BLaER1 treated with 17β-estradiol and CSF1 and Interleukin-3, amounts not matched to agents 10 nM and 100 nM (cell line): Measurements from ENCODE around the gene TTR.
A peak's percentile ranks its signal among the peaks of the same experiment; 100 is the strongest.

Source experiments
- H3K27ac ChIP-seq, 11 experiments: shearing (Covaris generic); formaldehyde crosslinking; 2 replicates each; pipeline ENCODE4 v1.8.1; 2022
- H3K27me3 ChIP-seq, 11 experiments: shearing (Covaris generic); formaldehyde crosslinking; 2 replicates each; pipeline ENCODE4 v1.8.1; 2022
- H3K36me3 ChIP-seq, 11 experiments: shearing (Covaris generic); formaldehyde crosslinking; 2 replicates each; pipeline ENCODE4 v1.8.1; 2022
- H3K4me1 ChIP-seq, 10 experiments: shearing (Covaris generic); formaldehyde crosslinking; 2 replicates each; pipeline ENCODE4 v1.8.1; 2022
- H3K4me2 ChIP-seq, 11 experiments: shearing (Covaris generic); formaldehyde crosslinking; 2 replicates each; pipeline ENCODE4 v1.8.1; 2022
- H3K4me3 ChIP-seq, 10 experiments: shearing (Covaris generic); formaldehyde crosslinking; 2 replicates each; pipeline ENCODE4 v1.8.1; 2022
- H3K9ac ChIP-seq, 11 experiments: shearing (Covaris generic); formaldehyde crosslinking; 2 replicates each; pipeline ENCODE4 v1.8.1; 2022
- H3K9me3 ChIP-seq, 11 experiments: shearing (Covaris generic); formaldehyde crosslinking; replicated peaks in 1 of 11; 2 replicates each; pipeline ENCODE4 v1.8.1; 2022
- H4K20me1 ChIP-seq, 11 experiments: shearing (Covaris generic); formaldehyde crosslinking; 2 replicates each; pipeline ENCODE4 v1.8.1; 2022
- Cebpa-rat ChIP-seq, 11 experiments: shearing (Covaris generic); IDR thresholded peaks; 2 replicates each; pipeline ENCODE4 v1.8.1; 2022

Gene TTR

DNA sequence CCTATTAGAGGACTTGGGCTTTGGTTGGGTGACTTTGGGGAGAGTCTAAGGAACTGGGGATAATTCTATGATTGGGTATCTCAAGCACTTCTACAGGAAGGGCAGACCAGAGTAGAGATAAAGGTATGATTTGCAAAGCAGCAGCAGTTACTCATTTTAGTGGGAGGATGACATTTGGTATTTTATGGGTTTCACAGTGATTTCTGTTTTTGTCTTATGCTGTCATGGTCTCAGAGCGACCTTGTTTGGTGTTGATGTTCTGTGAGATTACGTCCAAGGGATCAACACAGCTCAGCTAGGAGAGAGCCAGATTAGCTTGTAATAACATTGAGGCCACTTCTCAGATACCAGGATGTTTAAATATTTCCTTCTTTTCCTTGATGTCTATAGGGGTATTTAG lies 18.2 kb downstream of the TTR start:
- Histone ChIP-seq H3K9me3 (no peaks in the 10 kb centered on the region), H3K9ac (no peak overlapping the region), H3K27ac (no peak overlapping the region), H3K27me3 (no peaks in the 10 kb centered on the region), H3K36me3 (no peaks in the 10 kb centered on the region), H3K4me2 (no peak overlapping the region), H4K20me1 (no peaks in the 10 kb centered on the region), H3K4me1 (peaks cover 0 to 16% (median 7%) of the 10 kb centered on the region in 10 experiments; a peak in 8 of 20 replicates), H3K4me3 (no peak overlapping the region)
- TF ChIP-seq Cebpa-rat (IDR thresholded peaks at IDR 0.05): no peak

DNA sequence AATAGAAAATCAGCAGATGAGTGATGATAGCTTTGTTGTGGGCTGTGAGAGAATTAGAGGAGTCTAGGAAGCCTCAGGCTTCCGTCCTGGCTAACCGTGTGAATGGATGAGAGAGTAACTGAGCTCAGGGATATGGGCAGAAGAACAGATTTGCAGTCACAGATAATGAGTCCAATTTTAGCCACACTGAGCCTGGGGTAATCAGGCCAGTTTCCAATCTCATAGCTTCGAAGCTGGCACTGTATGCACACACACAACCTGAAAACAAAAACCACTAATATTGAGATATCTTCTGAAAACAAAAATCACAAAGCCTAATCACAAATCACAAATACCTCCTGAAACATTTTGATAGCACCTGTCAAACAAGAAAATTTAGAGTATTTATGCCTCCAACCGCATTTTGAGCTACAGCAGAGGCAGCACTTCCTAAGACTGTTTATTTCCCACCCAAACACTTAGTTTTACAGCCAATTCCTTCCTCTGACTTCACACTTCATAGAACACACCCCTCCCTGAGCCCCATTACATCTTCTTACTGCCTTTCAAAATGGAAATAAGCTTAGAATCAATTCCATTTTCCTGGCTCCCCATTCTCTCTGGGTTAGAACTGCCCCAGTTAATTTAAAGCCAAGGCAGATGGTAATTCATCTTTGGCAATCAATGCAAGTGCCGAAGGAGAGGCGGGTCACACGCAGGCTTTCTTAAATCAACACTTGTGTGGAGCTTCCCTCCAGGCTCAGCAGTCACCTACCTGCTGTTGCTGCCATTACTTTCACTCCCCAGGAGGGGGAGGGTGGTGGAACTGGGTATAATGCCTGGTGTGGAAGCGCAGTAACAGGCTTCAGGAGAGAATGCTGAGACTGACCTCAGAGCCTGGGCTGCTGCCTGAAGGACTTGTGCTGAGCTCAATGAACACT lies 18.9 kb downstream of the TTR start:
- Histone ChIP-seq H4K20me1 (no peaks in the 10 kb centered on the region), H3K27ac (no peak overlapping the region), H3K4me3 (no peak overlapping the region), H3K4me1 (peaks cover 0 to 16% (median 7%) of the 10 kb centered on the region in 10 experiments; a peak in 8 of 20 replicates), H3K9me3 (no peaks in the 10 kb centered on the region), H3K36me3 (no peaks in the 10 kb centered on the region), H3K9ac (no peak overlapping the region), H3K27me3 (no peaks in the 10 kb centered on the region), H3K4me2 (peak overlapping the region in 7 of 11 experiments; percentile 5 to 46 (median 26); a peak in 8 of 22 replicates)
- TF ChIP-seq Cebpa-rat (IDR thresholded peaks at IDR 0.05): no peak

DNA sequence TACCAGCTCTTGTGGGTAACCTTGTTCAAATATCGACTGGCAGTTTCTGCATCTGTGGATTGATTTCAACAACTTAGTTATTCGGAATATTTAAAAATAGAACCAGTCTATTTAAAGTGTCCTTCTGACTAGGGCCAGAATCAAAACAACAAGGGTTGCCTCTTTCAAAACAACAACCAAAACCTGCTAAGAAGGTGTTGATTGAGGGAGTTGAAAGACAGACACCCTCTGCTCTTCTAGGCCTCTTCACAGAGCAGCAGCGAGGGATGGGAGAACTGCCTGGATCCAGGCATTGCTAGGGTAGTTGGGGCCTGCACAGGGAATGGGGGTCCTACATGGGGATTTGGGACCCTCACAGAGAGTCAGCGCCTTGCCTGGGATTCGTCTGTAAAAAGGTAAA lies 19.8 kb downstream of the TTR start:
- Histone ChIP-seq H3K9me3 (no peaks in the 10 kb centered on the region), H4K20me1 (no peaks in the 10 kb centered on the region), H3K4me1 (peaks cover 0 to 16% (median 7%) of the 10 kb centered on the region in 10 experiments; a peak in 8 of 20 replicates), H3K27me3 (no peaks in the 10 kb centered on the region), H3K36me3 (no peaks in the 10 kb centered on the region), H3K4me3 (no peak overlapping the region), H3K27ac (no peak overlapping the region), H3K9ac (no peak overlapping the region), H3K4me2 (0 out of 22 replicates have a peak overlapping the region, but pooled peaks of 2 of the 11 experiments have one; percentile 24 to 25)
- no peak for TF ChIP-seq Cebpa-rat (IDR thresholded peaks at IDR 0.05)

DNA sequence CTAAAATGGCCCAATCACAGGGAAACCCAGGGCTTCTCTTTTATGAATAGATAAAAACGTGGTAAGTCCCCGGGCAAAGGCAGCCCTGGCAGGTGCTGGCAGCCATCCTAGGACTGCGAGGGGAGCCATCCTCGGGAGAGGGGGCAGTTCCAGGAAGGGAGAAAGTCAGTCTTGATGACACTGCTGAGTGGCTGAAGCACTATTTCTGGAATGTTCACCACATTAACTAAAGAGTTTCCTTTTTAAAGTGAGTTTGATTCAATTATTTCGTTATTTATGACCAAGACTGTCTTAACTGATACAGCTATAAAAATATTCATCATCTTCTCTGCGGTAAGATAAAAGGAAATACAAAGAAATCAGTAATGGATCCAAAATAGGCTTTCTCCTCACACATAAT lies 20.4 kb downstream of the TTR start:
- Histone ChIP-seq H3K4me1 (peaks cover 0 to 16% (median 7%) of the 10 kb centered on the region in 10 experiments; a peak in 8 of 20 replicates), H3K27ac (no peak overlapping the region), H4K20me1 (no peaks in the 10 kb centered on the region), H3K27me3 (no peaks in the 10 kb centered on the region), H3K9ac (no peak overlapping the region), H3K4me3 (no peak overlapping the region), H3K9me3 (no peaks in the 10 kb centered on the region), H3K36me3 (no peaks in the 10 kb centered on the region), H3K4me2 (no peak overlapping the region)
- TF ChIP-seq Cebpa-rat (IDR thresholded peaks at IDR 0.05): no peak

DNA sequence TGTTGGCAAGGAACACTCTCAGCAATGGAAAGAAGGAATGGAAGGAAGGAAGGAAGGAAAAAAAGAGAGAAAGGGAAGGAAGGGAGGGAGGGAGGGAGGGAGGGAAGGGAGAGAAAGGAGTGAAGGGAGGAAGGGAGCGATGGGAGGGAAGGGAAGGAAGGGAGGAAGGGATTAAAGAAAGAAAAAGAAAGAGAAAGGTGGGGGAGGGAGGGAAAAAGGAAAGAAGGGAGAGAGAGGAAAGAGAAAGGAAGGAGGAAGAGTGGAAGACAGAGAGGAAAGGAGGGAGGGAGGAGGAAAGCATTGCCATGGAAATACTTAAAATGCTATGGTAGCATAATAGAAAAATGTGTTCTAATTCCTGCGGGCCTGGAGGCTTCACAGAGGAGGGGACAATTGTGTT lies 22.4 kb downstream of the TTR start:
- no peak overlapping the region for H3K4me2 ChIP-seq
- no peak for TF ChIP-seq Cebpa-rat (IDR thresholded peaks at IDR 0.05)

DNA sequence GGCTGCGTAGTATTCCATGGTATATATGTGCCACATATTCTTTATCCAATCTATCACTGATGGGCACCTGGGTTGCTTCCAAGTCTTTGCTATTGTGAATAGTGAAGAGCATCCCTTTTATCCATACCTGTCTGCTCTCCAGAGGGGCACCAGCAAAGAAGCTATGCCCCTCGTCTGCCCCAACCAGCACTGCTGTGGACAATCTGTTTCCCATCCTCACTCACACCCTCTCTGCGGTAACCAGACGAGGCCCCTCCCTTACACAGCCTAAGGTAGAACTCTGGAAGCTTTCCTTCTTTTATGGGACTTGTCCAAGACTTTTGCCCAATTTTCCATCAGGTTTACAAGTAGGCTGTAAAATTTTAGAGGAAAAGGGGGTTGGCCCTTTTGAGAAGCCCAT lies 24.9 kb downstream of the TTR start:
- H3K27me3 ChIP-seq: no peaks in the 10 kb centered on the region
- TF ChIP-seq Cebpa-rat (IDR thresholded peaks at IDR 0.05): no peak
- no peak overlapping the region for H3K4me2 ChIP-seq

More for the DNA sequence above, 22.4 kb downstream of the TTR start:
- no peaks in the 10 kb centered on the region for H3K27me3 ChIP-seq
- H3K27ac ChIP-seq: no peak overlapping the region
- no peaks in the 10 kb centered on the region for H3K9me3 ChIP-seq
- H3K9ac ChIP-seq: no peak overlapping the region
- H3K36me3 ChIP-seq: no peaks in the 10 kb centered on the region
- H3K4me1 ChIP-seq: peaks cover 0 to 16% (median 7%) of the 10 kb centered on the region in 10 experiments; a peak in 8 of 20 replicates
- H3K4me3 ChIP-seq: no peak overlapping the region
- no peaks in the 10 kb centered on the region for H4K20me1 ChIP-seq

DNA sequence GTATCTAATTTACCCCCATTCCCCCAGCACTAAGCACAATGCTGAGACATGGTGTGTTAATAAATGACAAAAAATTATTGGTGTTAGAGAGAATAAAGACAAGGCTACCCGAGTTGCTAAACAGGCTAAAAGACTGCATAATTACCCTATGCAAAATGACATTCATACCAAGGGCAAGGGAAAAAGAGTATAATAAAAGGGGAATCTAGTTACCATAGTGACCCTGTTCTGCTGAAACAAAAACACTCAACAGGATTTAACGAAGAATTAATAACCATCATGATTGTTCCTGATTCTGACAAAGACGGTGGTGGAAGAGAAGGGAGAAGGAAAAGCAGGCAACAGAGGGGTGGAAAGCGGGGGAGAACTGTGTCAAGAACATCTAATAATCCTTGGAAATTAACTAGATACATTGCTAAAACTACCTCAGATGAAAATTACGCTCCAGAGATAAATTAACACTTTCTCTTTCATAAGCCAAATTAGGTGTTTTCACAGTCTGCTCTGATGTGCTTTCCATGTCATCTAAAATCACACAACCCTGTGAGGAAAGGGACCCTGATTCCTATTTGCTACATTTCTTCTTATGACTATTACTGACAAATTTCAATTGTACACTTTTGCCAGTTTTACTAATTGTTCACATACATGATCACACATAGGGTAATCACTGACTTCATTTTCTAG lies 25.5 kb downstream of the TTR start:
- Histone ChIP-seq H3K9ac (no peak overlapping the region), H4K20me1 (no peaks in the 10 kb centered on the region), H3K4me1 (no peaks in the 10 kb centered on the region), H3K4me3 (no peak overlapping the region), H3K27me3 (no peaks in the 10 kb centered on the region), H3K9me3 (no peaks in the 10 kb centered on the region), H3K27ac (no peak overlapping the region), H3K36me3 (no peaks in the 10 kb centered on the region), H3K4me2 (no peak overlapping the region)
- no peak for TF ChIP-seq Cebpa-rat (IDR thresholded peaks at IDR 0.05)

More for the DNA sequence above, 24.9 kb downstream of the TTR start:
- H3K4me1 ChIP-seq: no peaks in the 10 kb centered on the region; a peak in 1 of 20 replicates
- no peaks in the 10 kb centered on the region for H4K20me1 ChIP-seq
- H3K27ac ChIP-seq: no peak overlapping the region
- H3K36me3 ChIP-seq: no peaks in the 10 kb centered on the region
- H3K4me3 ChIP-seq: no peak overlapping the region
- H3K9ac ChIP-seq: no peak overlapping the region
- H3K9me3 ChIP-seq: no peaks in the 10 kb centered on the region

DNA sequence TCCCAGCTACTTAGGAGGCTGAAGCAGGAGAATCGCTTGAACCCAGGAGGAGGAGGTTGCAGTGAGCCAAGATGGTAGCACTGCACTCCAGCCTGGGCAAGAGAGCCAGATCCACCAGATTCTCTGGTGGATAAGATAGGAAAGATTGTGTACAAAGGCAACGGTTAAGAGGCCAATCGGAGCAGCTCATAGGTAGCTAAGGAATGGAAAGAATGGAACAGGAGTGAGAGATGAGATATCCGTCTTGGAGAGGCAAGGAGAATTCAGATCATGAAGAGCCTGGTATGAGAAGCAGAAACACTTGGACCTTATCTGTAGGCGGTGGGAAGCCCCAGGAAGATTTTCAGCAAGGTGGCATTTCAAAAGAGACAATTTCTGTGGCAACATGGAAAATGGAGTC lies 27.1 kb downstream of the TTR start:
- Histone ChIP-seq H4K20me1 (no peaks in the 10 kb centered on the region), H3K9me3 (no peaks in the 10 kb centered on the region), H3K36me3 (no peaks in the 10 kb centered on the region), H3K4me1 (no peaks in the 10 kb centered on the region), H3K9ac (no peak overlapping the region), H3K4me2 (no peak overlapping the region), H3K27ac (no peak overlapping the region), H3K4me3 (no peak overlapping the region), H3K27me3 (no peaks in the 10 kb centered on the region)
- TF ChIP-seq Cebpa-rat (IDR thresholded peaks at IDR 0.05): no peak

DNA sequence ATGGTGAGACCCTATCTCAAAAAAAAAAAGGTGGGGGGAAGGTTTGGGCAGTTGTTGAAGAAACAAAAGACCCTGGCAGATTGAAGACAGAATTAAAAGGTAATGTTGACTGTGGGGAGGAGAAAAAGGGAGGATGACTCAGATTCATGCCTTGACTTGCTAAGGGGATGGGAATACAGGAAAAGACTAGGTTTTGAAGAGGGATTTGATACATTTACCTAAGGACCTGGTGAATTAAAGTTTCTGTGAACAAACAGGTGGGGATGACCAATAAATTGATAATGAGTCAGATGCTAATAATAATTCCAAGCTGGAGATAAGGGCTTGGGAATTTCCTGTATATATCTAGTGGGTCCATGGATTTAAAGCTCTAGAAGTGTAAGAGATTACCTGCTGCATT lies 27.6 kb downstream of the TTR start:
- Histone ChIP-seq H3K9me3 (no peaks in the 10 kb centered on the region), H3K4me3 (no peak overlapping the region), H3K4me2 (no peak overlapping the region), H3K4me1 (no peaks in the 10 kb centered on the region), H3K9ac (no peak overlapping the region), H3K27me3 (no peaks in the 10 kb centered on the region), H3K36me3 (no peaks in the 10 kb centered on the region), H4K20me1 (no peaks in the 10 kb centered on the region), H3K27ac (no peak overlapping the region)
- TF ChIP-seq Cebpa-rat (IDR thresholded peaks at IDR 0.05): no peak
